Liver (tissue), 9 donors: ENCODE measurements around the gene ZNF358. TPM values are rescaled to one million over a fixed set of nuclear protein-coding genes. Genes with fewer than 3 reads are reported as not detected.

Source experiments
- DNase-seq: peaks from one replicate; pipeline ENCODE4 v3.0.0-alpha.2; 2017; ENCODE audit warnings: low spot score
- H3K27ac ChIP-seq, 2 donors: one replicate each; pipeline ENCODE4 v1.7.0; 2013; ENCODE audit warnings: inconsistent platforms in 2 of 2, low read length in 2 of 2, control low read depth in 1 of 2, low read depth in 1 of 2, mild to moderate bottlenecking in 1 of 2
- H3K27me3 ChIP-seq, 4 donors: one replicate each; pipeline versions ENCODE4 v1.6.1 to v1.7.0; 2013; ENCODE audit warnings: low read length in 3 of 4, inconsistent platforms in 1 of 4, mild to moderate bottlenecking in 1 of 4, moderate library complexity in 1 of 4; ENCODE audit not compliant: control insufficient read depth in 4 of 4, insufficient read depth in 4 of 4
- H3K36me3 ChIP-seq, 4 donors: one replicate each; pipeline versions ENCODE4 v1.6.1 to v1.7.0; 2013; ENCODE audit warnings: low read length in 3 of 4, mild to moderate bottlenecking in 3 of 4, low read depth in 1 of 4, moderate library complexity in 1 of 4; ENCODE audit not compliant: control insufficient read depth in 4 of 4, insufficient read depth in 3 of 4
- H3K4me1 ChIP-seq, 4 donors: one replicate each; pipeline versions ENCODE4 v1.6.1 to v1.7.0; 2013; ENCODE audit warnings: low read length in 3 of 4, mild to moderate bottlenecking in 3 of 4, moderate library complexity in 1 of 4; ENCODE audit not compliant: control insufficient read depth in 4 of 4, insufficient read depth in 4 of 4
- H3K4me3 ChIP-seq, 3 donors: one replicate each; pipeline versions ENCODE4 v1.6.1 to v1.7.0; 2013; ENCODE audit warnings: low read length in 3 of 3, control low read depth in 1 of 3, low read depth in 1 of 3, mild to moderate bottlenecking in 1 of 3
- H3K9ac ChIP-seq, 2 donors: one replicate each; pipeline ENCODE4 v1.7.0; 2013; ENCODE audit warnings: low read length in 2 of 2, mild to moderate bottlenecking in 2 of 2, moderate library complexity in 2 of 2, control low read depth in 1 of 2, low read depth in 1 of 2
- H3K9me3 ChIP-seq, 4 donors: one replicate each; pipeline versions ENCODE4 v1.6.1 to v1.7.0; 2013; ENCODE audit warnings: low read length in 3 of 4; ENCODE audit not compliant: control insufficient read depth in 4 of 4
- ATF3 ChIP-seq: IDR thresholded peaks from 2 replicates; pipeline ENCODE4 v1.6.1; 2016; ENCODE audit warnings: antibody characterized with exemption
- CTCF ChIP-seq: fragments of 150-350 bp; IDR thresholded peaks from 2 replicates; pipeline ENCODE4 v1.5.1; 2017; ENCODE audit warnings: improper control_type of control experiment, low read depth, low read length; ENCODE audit not compliant: missing input control
- EGR1 ChIP-seq, 2 donors: IDR thresholded peaks; 2 replicates each; pipeline ENCODE4 v1.6.1; 2016 to 2018; ENCODE audit warnings: antibody characterized with exemption in 2 of 2, low read depth in 2 of 2
- FOXA1 ChIP-seq: IDR thresholded peaks from 2 replicates; pipeline ENCODE4 v1.6.1; 2016; ENCODE audit warnings: antibody characterized with exemption
- FOXA2 ChIP-seq: IDR thresholded peaks from 2 replicates; pipeline ENCODE4 v1.6.1; 2016; ENCODE audit warnings: antibody characterized with exemption
- GABPA ChIP-seq, 2 donors: IDR thresholded peaks in 1 of 2; conservative IDR thresholded peaks in 1 of 2; 2 replicates each; pipeline ENCODE4 v1.6.1; 2016; ENCODE audit warnings: antibody characterized with exemption in 2 of 2, mild to moderate bottlenecking in 1 of 2, moderate library complexity in 1 of 2
- HNF4A ChIP-seq, 2 donors: conservative IDR thresholded peaks; 2 replicates each; pipeline ENCODE4 v1.6.1; 2016; ENCODE audit warnings: antibody characterized with exemption in 2 of 2, mild to moderate bottlenecking in 2 of 2
- HNF4G ChIP-seq: IDR thresholded peaks from 2 replicates; pipeline ENCODE4 v1.6.1; 2016; ENCODE audit warnings: antibody characterized with exemption
- JUND ChIP-seq, 2 donors: IDR thresholded peaks; 2 replicates each; pipeline ENCODE4 v1.6.1; 2016; ENCODE audit warnings: antibody characterized with exemption in 2 of 2
- NR2F2 ChIP-seq: IDR thresholded peaks from 2 replicates; pipeline ENCODE4 v1.6.1; 2016; ENCODE audit warnings: antibody characterized with exemption
- RAD21 ChIP-seq, 2 donors: IDR thresholded peaks; 2 replicates each; pipeline ENCODE4 v1.6.1; 2016; ENCODE audit warnings: antibody characterized with exemption in 2 of 2, mild to moderate bottlenecking in 2 of 2
- RXRA ChIP-seq, 2 donors: IDR thresholded peaks; 2 replicates each; pipeline ENCODE4 v1.6.1; 2017 to 2018; ENCODE audit warnings: antibody characterized with exemption in 2 of 2, mild to moderate bottlenecking in 1 of 2
- SP1 ChIP-seq: IDR thresholded peaks from 2 replicates; pipeline ENCODE4 v1.6.1; 2018; ENCODE audit warnings: antibody characterized with exemption, mild to moderate bottlenecking
- TAF1 ChIP-seq: conservative IDR thresholded peaks from 2 replicates; pipeline ENCODE4 v1.6.1; 2016; ENCODE audit warnings: antibody characterized with exemption, mild to moderate bottlenecking
- YY1 ChIP-seq: IDR thresholded peaks from 2 replicates; pipeline ENCODE4 v1.6.1; 2016; ENCODE audit warnings: antibody characterized with exemption, mild to moderate bottlenecking
- WGBS: extraction: QIAGEN DNeasy Blood & Tissue Kit; methylation state at CpG from one replicate; pipeline ENCODE4 v1.1.7; 2013; 5-methylcytosine and 5-hydroxymethylcytosine counted together
- polyA plus RNA-seq, 2 donors: library from polyadenylated mRNA; stranded (reverse) in 1 of 2; unstranded in 1 of 2; fragments of 200-250 nt in 1 of 2; fragments of >200 nt in 1 of 2; fragmentation: Nextera tagmentation in 1 of 2; extraction: Ambion mirVana in 1 of 2; gene quantifications; one replicate each; pipeline versions ENCODE4 v1.2.1 to v1.2.3, GENCODE V29; 2013 to 2015
- total RNA-seq, 2 donors: library from RNA; depleted of rRNA; stranded (reverse); fragments of >200 nt; gene quantifications; one replicate each; pipeline ENCODE4 v1.2.3, GENCODE V29; 2014
- TF ChIP-seq, protein P1 (sequence below): IDR thresholded peaks from 2 replicates; pipeline ENCODE4 v1.6.1; 2016; ENCODE audit warnings: antibody characterized with exemption, mild to moderate bottlenecking
- TF ChIP-seq, protein P2 (sequence below): IDR thresholded peaks from 2 replicates; pipeline ENCODE4 v1.6.1; 2016; ENCODE audit warnings: antibody characterized with exemption
- TF ChIP-seq, protein P3 (sequence below): IDR thresholded peaks from 2 replicates; pipeline ENCODE4 v1.6.1; 2016; ENCODE audit warnings: antibody characterized with exemption
- donor health status: healthy.
- donor health status: healthy.
- donor health status: healthy.
- donor health status: healthy.
- donor health status: healthy.

Gene ZNF358
- total and polyA plus RNA-seq, 4 donors, result 5.7 to 18.2 (median 12.5) TPM

- Histone ChIP-seq H3K4me3 (no peak overlapping the region), H3K9me3 (no peaks in the 10 kb centered on the region), H3K9ac (no peak overlapping the region), H3K27me3 (no peaks in the 10 kb centered on the region), H3K27ac (peak overlapping the region; percentile 32 to 62), H3K36me3 (peaks cover 0 to 3% (median 0%) of the 10 kb centered on the region in 4 donors), H3K4me1 (peaks cover 11 to 56% (median 44%) of the 10 kb centered on the region in 4 donors)
- DNase-seq, result no peak
- TF ChIP-seq HNF4A (conservative IDR thresholded peaks at IDR 0.05), result peak; percentile 70 to 83
- peak in 1 of 2 donors; percentile 33 for TF ChIP-seq RAD21 (IDR thresholded peaks at IDR 0.05)
- TF ChIP-seq JUND (IDR thresholded peaks at IDR 0.05), result no peak
- TF ChIP-seq SP1, result peak; percentile 75
- peak; percentile 59 for TF ChIP-seq NR2F2
- TF ChIP-seq, protein P1, sequence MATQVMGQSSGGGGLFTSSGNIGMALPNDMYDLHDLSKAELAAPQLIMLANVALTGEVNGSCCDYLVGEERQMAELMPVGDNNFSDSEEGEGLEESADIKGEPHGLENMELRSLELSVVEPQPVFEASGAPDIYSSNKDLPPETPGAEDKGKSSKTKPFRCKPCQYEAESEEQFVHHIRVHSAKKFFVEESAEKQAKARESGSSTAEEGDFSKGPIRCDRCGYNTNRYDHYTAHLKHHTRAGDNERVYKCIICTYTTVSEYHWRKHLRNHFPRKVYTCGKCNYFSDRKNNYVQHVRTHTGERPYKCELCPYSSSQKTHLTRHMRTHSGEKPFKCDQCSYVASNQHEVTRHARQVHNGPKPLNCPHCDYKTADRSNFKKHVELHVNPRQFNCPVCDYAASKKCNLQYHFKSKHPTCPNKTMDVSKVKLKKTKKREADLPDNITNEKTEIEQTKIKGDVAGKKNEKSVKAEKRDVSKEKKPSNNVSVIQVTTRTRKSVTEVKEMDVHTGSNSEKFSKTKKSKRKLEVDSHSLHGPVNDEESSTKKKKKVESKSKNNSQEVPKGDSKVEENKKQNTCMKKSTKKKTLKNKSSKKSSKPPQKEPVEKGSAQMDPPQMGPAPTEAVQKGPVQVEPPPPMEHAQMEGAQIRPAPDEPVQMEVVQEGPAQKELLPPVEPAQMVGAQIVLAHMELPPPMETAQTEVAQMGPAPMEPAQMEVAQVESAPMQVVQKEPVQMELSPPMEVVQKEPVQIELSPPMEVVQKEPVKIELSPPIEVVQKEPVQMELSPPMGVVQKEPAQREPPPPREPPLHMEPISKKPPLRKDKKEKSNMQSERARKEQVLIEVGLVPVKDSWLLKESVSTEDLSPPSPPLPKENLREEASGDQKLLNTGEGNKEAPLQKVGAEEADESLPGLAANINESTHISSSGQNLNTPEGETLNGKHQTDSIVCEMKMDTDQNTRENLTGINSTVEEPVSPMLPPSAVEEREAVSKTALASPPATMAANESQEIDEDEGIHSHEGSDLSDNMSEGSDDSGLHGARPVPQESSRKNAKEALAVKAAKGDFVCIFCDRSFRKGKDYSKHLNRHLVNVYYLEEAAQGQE, result no peak
- peak; percentile 84 to 93 for TF ChIP-seq RXRA (IDR thresholded peaks at IDR 0.05)
- WGBS, result 60% methylated on average over 51 of the region's 51 CpGs
Measured at GRCh38 chr19:7520131-7521051, 4.5 kb downstream of the ZNF358 start.

- no peak for DNase-seq
- peaks cover 9 to 50% (median 39%) of the 10 kb centered on the region in 4 donors for H3K4me1 ChIP-seq
- no peak overlapping the region for H3K9ac ChIP-seq
- H3K27me3 ChIP-seq, result no peaks in the 10 kb centered on the region
- H3K36me3 ChIP-seq, result peaks cover 0 to 3% (median 3%) of the 10 kb centered on the region in 4 donors
- no peaks in the 10 kb centered on the region for H3K9me3 ChIP-seq
- WGBS, result 66% methylated on average over 10 of the region's 10 CpGs
- H3K4me3 ChIP-seq, result no peak overlapping the region
- TF ChIP-seq YY1 (no peak), ATF3 (no peak), HNF4G (no peak), JUND (IDR thresholded peaks at IDR 0.05) (no peak), FOXA1 (no peak), GABPA (IDR thresholded peaks at IDR 0.05 in 1 of 2, conservative IDR thresholded peaks at IDR 0.05 in 1 of 2) (no peak), HNF4A (conservative IDR thresholded peaks at IDR 0.05) (no peak), EGR1 (IDR thresholded peaks at IDR 0.05; ENCODE audit: low read depth in 2 of 2) (no peak), CTCF (no peak), SP1 (no peak), RXRA (IDR thresholded peaks at IDR 0.05) (no peak), TAF1 (no peak), FOXA2 (no peak), RAD21 (IDR thresholded peaks at IDR 0.05) (no peak), NR2F2 (no peak)
- TF ChIP-seq, protein P2, sequence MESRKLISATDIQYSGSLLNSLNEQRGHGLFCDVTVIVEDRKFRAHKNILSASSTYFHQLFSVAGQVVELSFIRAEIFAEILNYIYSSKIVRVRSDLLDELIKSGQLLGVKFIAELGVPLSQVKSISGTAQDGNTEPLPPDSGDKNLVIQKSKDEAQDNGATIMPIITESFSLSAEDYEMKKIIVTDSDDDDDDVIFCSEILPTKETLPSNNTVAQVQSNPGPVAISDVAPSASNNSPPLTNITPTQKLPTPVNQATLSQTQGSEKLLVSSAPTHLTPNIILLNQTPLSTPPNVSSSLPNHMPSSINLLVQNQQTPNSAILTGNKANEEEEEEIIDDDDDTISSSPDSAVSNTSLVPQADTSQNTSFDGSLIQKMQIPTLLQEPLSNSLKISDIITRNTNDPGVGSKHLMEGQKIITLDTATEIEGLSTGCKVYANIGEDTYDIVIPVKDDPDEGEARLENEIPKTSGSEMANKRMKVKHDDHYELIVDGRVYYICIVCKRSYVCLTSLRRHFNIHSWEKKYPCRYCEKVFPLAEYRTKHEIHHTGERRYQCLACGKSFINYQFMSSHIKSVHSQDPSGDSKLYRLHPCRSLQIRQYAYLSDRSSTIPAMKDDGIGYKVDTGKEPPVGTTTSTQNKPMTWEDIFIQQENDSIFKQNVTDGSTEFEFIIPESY, result no peak
- TF ChIP-seq, protein P3, sequence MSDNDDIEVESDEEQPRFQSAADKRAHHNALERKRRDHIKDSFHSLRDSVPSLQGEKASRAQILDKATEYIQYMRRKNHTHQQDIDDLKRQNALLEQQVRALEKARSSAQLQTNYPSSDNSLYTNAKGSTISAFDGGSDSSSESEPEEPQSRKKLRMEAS, result no peak
- TF ChIP-seq, protein P1, result no peak
- peak overlapping the region; percentile 12 to 62 for H3K27ac ChIP-seq
Measured at GRCh38 chr19:7521551-7522071, 5.7 kb downstream of the ZNF358 start.
